ENCODE data around the gene DRD4.

DNA sequence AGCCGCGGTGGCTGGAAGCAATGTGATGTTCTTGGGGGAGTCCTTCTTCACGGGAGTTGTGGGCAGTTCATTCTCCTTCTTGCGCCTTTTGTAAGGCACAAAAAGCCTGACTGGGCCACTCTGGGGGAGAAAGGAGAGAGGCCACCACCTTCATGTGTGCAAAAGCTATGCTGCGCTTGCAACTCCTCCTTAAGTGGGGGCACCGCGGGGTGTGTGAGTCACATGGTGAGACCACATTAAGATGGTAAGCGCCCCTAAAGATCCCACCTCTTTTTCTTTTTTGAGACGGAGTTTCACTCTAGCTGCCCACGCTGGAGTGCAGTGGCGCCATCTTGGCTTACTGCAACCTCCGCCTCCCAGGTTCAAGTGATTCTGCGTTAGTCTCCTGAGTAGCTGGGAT, 43.9 kb downstream of the DRD4 start:
- TF ChIP-seq EZH2 (IDR thresholded peaks at IDR 0.05; ENCODE audit: low read length, unreplicated experiment): no peak
- TF ChIP-seq CTCF (conservative IDR thresholded peaks at IDR 0.05; ENCODE audit: low read depth, low read length): no peak
